Mesendoderm (in vitro differentiated cells): ENCODE data around the gene HCN2.

Source experiments
- DNase-seq: peaks from one replicate; pipeline ENCODE4 v3.0.0; 2013
- H2AK5ac ChIP-seq: 2 replicates; pipeline ENCODE4 v1.6.1; 2013; ENCODE audit warnings: low read length, inconsistent platforms
- H2BK120ac ChIP-seq: 2 replicates; pipeline ENCODE4 v1.6.1; 2013; ENCODE audit warnings: low read depth, mild to moderate bottlenecking, low read length, moderate library complexity, mixed read lengths
- H2BK15ac ChIP-seq: replicated peaks from 2 replicates; pipeline ENCODE4 v1.6.1; 2013; ENCODE audit warnings: low read depth, mild to moderate bottlenecking, moderate library complexity
- H2BK5ac ChIP-seq: 2 replicates; pipeline ENCODE4 v1.6.1; 2013; ENCODE audit warnings: low read length, inconsistent platforms
- H3K18ac ChIP-seq: 2 replicates; pipeline ENCODE4 v1.6.1; 2013; ENCODE audit warnings: mild to moderate bottlenecking, low read length, mixed read lengths
- H3K23ac ChIP-seq: one replicate; pipeline ENCODE4 v1.6.1; 2013; ENCODE audit warnings: low read length
- H3K27ac ChIP-seq: 2 replicates; pipeline ENCODE4 v1.5.1; 2013; ENCODE audit warnings: low read depth, mild to moderate bottlenecking, inconsistent platforms, low read length, moderate library complexity
- H3K27me3 ChIP-seq: 2 replicates; pipeline ENCODE4 v1.6.1; 2013; ENCODE audit warnings: low read length, control low read depth, mild to moderate bottlenecking, inconsistent platforms; ENCODE audit not compliant: insufficient read depth, poor library complexity
- H3K36me3 ChIP-seq: 2 replicates; pipeline ENCODE4 v1.6.1; 2013; ENCODE audit warnings: low read length, inconsistent platforms; ENCODE audit not compliant: control insufficient read depth, insufficient read depth
- H3K4ac ChIP-seq: one replicate; pipeline ENCODE4 v1.6.1; 2013; ENCODE audit warnings: low read depth, mild to moderate bottlenecking, low read length, moderate library complexity
- H3K4me1 ChIP-seq: 2 replicates; pipeline ENCODE4 v1.6.1; 2013; ENCODE audit warnings: low read depth, low read length, inconsistent platforms; ENCODE audit not compliant: control insufficient read depth
- H3K4me2 ChIP-seq: 2 replicates; pipeline ENCODE4 v1.6.1; 2013; ENCODE audit warnings: low read length
- H3K4me3 ChIP-seq: 2 replicates; pipeline ENCODE4 v1.5.1; 2013; ENCODE audit warnings: mild to moderate bottlenecking, low read length
- H3K56ac ChIP-seq: one replicate; pipeline ENCODE4 v1.6.1; 2013; ENCODE audit warnings: low read length
- H3K79me1 ChIP-seq: 2 replicates; pipeline ENCODE4 v1.6.1; 2013; ENCODE audit warnings: low read length, inconsistent platforms
- H3K79me2 ChIP-seq: 2 replicates; pipeline ENCODE4 v1.6.1; 2013; ENCODE audit warnings: mild to moderate bottlenecking, low read length; ENCODE audit not compliant: control insufficient read depth, insufficient read depth
- H3K9ac ChIP-seq: 2 replicates; pipeline ENCODE4 v1.6.1; 2013; ENCODE audit warnings: low read length, inconsistent platforms
- H4K5ac ChIP-seq: one replicate; pipeline ENCODE4 v1.6.1; 2013; ENCODE audit warnings: low read length
- H4K8ac ChIP-seq: one replicate; pipeline ENCODE4 v1.6.1; 2013; ENCODE audit warnings: low read depth, mild to moderate bottlenecking, control low read depth, low read length, moderate library complexity
- WGBS: extraction: QIAGEN DNeasy Blood & Tissue Kit; methylation state at CpG from one replicate; pipeline ENCODE4 v1.1.7; 2013; ENCODE audit warnings: low lambda C conversion rate, missing lambda C conversion rate; ENCODE audit not compliant: insufficient coverage; ENCODE audit errors: extremely low coverage; 5-methylcytosine and 5-hydroxymethylcytosine counted together

The HCN2 gene

GRCh38 chr19:591099-591958 is 1.6 kb downstream of the HCN2 start:
- H3K4me2 ChIP-seq: no peak overlapping the region
- no peak overlapping the region for H3K4ac ChIP-seq
- no peaks in the 10 kb centered on the region for H3K4me1 ChIP-seq
- H2AK5ac ChIP-seq: no peak overlapping the region
- H3K18ac ChIP-seq: no peak overlapping the region
- H4K8ac ChIP-seq: no peak overlapping the region
- no peaks in the 10 kb centered on the region for H3K79me1 ChIP-seq
- no peaks in the 10 kb centered on the region for H3K36me3 ChIP-seq
- H3K56ac ChIP-seq: no peak overlapping the region
- no peak overlapping the region for H3K23ac ChIP-seq
- no peak overlapping the region for H2BK120ac ChIP-seq
- H3K27me3 ChIP-seq: peaks cover 15% of the 10 kb centered on the region
- H3K79me2 ChIP-seq: no peaks in the 10 kb centered on the region
- no peak overlapping the region for H2BK5ac ChIP-seq
- no peak overlapping the region for H4K5ac ChIP-seq
- no peak overlapping the region for H3K27ac ChIP-seq
- no CpG with 5 or more reads among the region's 75 CpGs for WGBS
- no peak overlapping the region for H3K9ac ChIP-seq
- H3K4me3 ChIP-seq: no peak overlapping the region
- DNase-seq: no peak
- H2BK15ac ChIP-seq: no peak overlapping the region

- Histone ChIP-seq H3K4me2 (no peak overlapping the region), H3K4me1 (no peaks in the 10 kb centered on the region), H3K79me1 (no peaks in the 10 kb centered on the region), H2BK15ac (no peak overlapping the region), H4K5ac (no peak overlapping the region), H4K8ac (no peak overlapping the region), H3K79me2 (no peaks in the 10 kb centered on the region), H3K23ac (no peak overlapping the region), H3K18ac (no peak overlapping the region), H3K9ac (no peak overlapping the region), H2AK5ac (no peak overlapping the region), H3K56ac (no peak overlapping the region), H3K4me3 (no peak overlapping the region), H3K27me3 (peaks cover 15% of the 10 kb centered on the region), H2BK5ac (no peak overlapping the region), H3K36me3 (no peaks in the 10 kb centered on the region), H3K27ac (no peak overlapping the region), H2BK120ac (no peak overlapping the region), H3K4ac (no peak overlapping the region)
- DNase-seq: no peak
- WGBS: no CpG with 5 or more reads among the region's 19 CpGs
Measured at GRCh38 chr19:592101-592500, 2.4 kb downstream of the HCN2 start.

- no peak overlapping the region for H3K4me2 ChIP-seq
- no peaks in the 10 kb centered on the region for H3K36me3 ChIP-seq
- no peaks in the 10 kb centered on the region for H3K4me1 ChIP-seq
- H4K8ac ChIP-seq: no peak overlapping the region
- H2BK5ac ChIP-seq: no peak overlapping the region
- no peak overlapping the region for H4K5ac ChIP-seq
- no peak overlapping the region for H3K9ac ChIP-seq
- no peak overlapping the region for H2BK120ac ChIP-seq
- H3K23ac ChIP-seq: no peak overlapping the region
- no peak overlapping the region for H2BK15ac ChIP-seq
- WGBS: no CpG with 5 or more reads among the region's 18 CpGs
- H3K56ac ChIP-seq: no peak overlapping the region
- H3K27me3 ChIP-seq: peaks cover 15% of the 10 kb centered on the region
- H3K27ac ChIP-seq: no peak overlapping the region
- no peaks in the 10 kb centered on the region for H3K79me2 ChIP-seq
- H2AK5ac ChIP-seq: no peak overlapping the region
- H3K4me3 ChIP-seq: no peak overlapping the region
- H3K18ac ChIP-seq: no peak overlapping the region
- H3K4ac ChIP-seq: no peak overlapping the region
- no peaks in the 10 kb centered on the region for H3K79me1 ChIP-seq
- DNase-seq: no peak
Measured at GRCh38 chr19:593055-593454, 3.4 kb downstream of the HCN2 start.

- Histone ChIP-seq H2BK5ac (no peak overlapping the region), H3K4ac (no peak overlapping the region), H4K8ac (no peak overlapping the region), H2BK15ac (no peak overlapping the region), H3K4me1 (no peaks in the 10 kb centered on the region), H3K79me1 (no peaks in the 10 kb centered on the region), H3K4me3 (no peak overlapping the region), H3K4me2 (no peak overlapping the region), H3K18ac (no peak overlapping the region), H3K79me2 (no peaks in the 10 kb centered on the region), H3K23ac (no peak overlapping the region), H2AK5ac (no peak overlapping the region), H3K36me3 (no peaks in the 10 kb centered on the region), H4K5ac (no peak overlapping the region), H3K9ac (no peak overlapping the region), H3K56ac (no peak overlapping the region), H3K27me3 (peaks cover 15% of the 10 kb centered on the region), H2BK120ac (no peak overlapping the region), H3K27ac (no peak overlapping the region)
- no peak for DNase-seq
- WGBS: no CpG with 5 or more reads among the region's 9 CpGs
Measured at GRCh38 chr19:593505-593904, 3.8 kb downstream of the HCN2 start.

- peaks cover 11% of the 10 kb centered on the region for H3K27me3 ChIP-seq
- no CpG with 5 or more reads among the region's 24 CpGs for WGBS
- DNase-seq: no peak
- no peaks in the 10 kb centered on the region for H3K4me1 ChIP-seq
- H2AK5ac ChIP-seq: no peak overlapping the region
- no peak overlapping the region for H2BK120ac ChIP-seq
- H3K56ac ChIP-seq: no peak overlapping the region
- no peak overlapping the region for H2BK15ac ChIP-seq
- H4K5ac ChIP-seq: no peak overlapping the region
- no peak overlapping the region for H3K9ac ChIP-seq
- H4K8ac ChIP-seq: no peak overlapping the region
- no peak overlapping the region for H2BK5ac ChIP-seq
- no peaks in the 10 kb centered on the region for H3K36me3 ChIP-seq
- no peaks in the 10 kb centered on the region for H3K79me2 ChIP-seq
- no peak overlapping the region for H3K4ac ChIP-seq
- H3K4me3 ChIP-seq: no peak overlapping the region
- no peaks in the 10 kb centered on the region for H3K79me1 ChIP-seq
- no peak overlapping the region for H3K27ac ChIP-seq
- no peak overlapping the region for H3K4me2 ChIP-seq
- H3K18ac ChIP-seq: no peak overlapping the region
- H3K23ac ChIP-seq: no peak overlapping the region
Measured at GRCh38 chr19:594265-594870, 4.7 kb downstream of the HCN2 start.
